OCI-LY7 (cell line): ENCODE data around the gene CD247. TPM values are rescaled to one million over a fixed set of nuclear protein-coding genes. Genes with fewer than 3 reads are reported as not detected.

Source experiments
- BruUV-seq: library from RNA; stranded (reverse); fragments of 400-500 nt; replicated peaks from 2 replicates; lab custom pipeline; 2021; lab: Mats Ljungman, UMichigan
- CTCF ChIA-PET: fragments of 300-600 bp; sonication (Branson Sonifier 250); formaldehyde crosslinking; loops from one replicate; lab custom pipeline; 2022; ENCODE audit warnings: antibody characterized with exemption; ENCODE audit not compliant: unreplicated experiment; lab: Charles Lee
- POLR2A ChIA-PET: fragments of 300-600 bp; sonication (Branson Sonifier 250); formaldehyde crosslinking; loops from one replicate; lab custom pipeline; 2022; ENCODE audit warnings: antibody characterized with exemption; lab: Charles Lee
- DNase-seq: peaks from one replicate; pipeline ENCODE4 v3.0.0-alpha.2; 2015; ENCODE audit warnings: low spot score
- H2AFZ ChIP-seq: fragments of 200-600 bp; sonication (generic), shearing (Covaris generic); 2 replicates; pipeline ENCODE4 v1.6.1; 2014; ENCODE audit warnings: mild to moderate bottlenecking, antibody characterized with exemption, low read length, moderate library complexity
- H3K27ac ChIP-seq: fragments of 200-600 bp; sonication (generic); 2 replicates; pipeline ENCODE4 v1.5.1; 2014; ENCODE audit warnings: mixed run types, low read depth, mild to moderate bottlenecking, moderate library complexity, low read length, inconsistent platforms; ENCODE audit not compliant: poor library complexity, severe bottlenecking
- H3K36me3 ChIP-seq: fragments of 200-600 bp; sonication (generic); 2 replicates; pipeline ENCODE4 v1.6.1; 2014; ENCODE audit warnings: mild to moderate bottlenecking, antibody characterized with exemption, low read length, moderate library complexity, mixed read lengths; ENCODE audit not compliant: insufficient read depth
- H3K4me1 ChIP-seq: fragments of 200-600 bp; sonication (generic); 2 replicates; pipeline ENCODE4 v1.5.1; 2014; ENCODE audit warnings: mild to moderate bottlenecking, low read length; ENCODE audit not compliant: insufficient read depth, poor library complexity, severe bottlenecking
- H3K4me2 ChIP-seq: fragments of 200-600 bp; sonication (generic); 2 replicates; pipeline ENCODE4 v1.6.1; 2014; ENCODE audit warnings: mild to moderate bottlenecking, low read length
- H3K4me3 ChIP-seq: fragments of 200-600 bp; sonication (generic); 2 replicates; pipeline ENCODE4 v1.5.1; 2014; ENCODE audit warnings: mild to moderate bottlenecking, low read depth, low read length; ENCODE audit not compliant: poor library complexity, severe bottlenecking
- H3K79me2 ChIP-seq: fragments of 200-600 bp; sonication (generic); 2 replicates; pipeline ENCODE4 v1.6.1; 2016; ENCODE audit warnings: low read depth, mild to moderate bottlenecking, low read length, moderate library complexity, mixed read lengths; ENCODE audit not compliant: insufficient read depth
- H3K9me2 ChIP-seq: fragments of 200-600 bp; sonication (generic); 2 replicates; pipeline ENCODE4 v1.6.1; 2016; ENCODE audit warnings: mild to moderate bottlenecking, low read length, mixed read lengths; ENCODE audit not compliant: insufficient read depth
- H3K9me3 ChIP-seq: fragments of 200-600 bp; sonication (generic); 2 replicates; pipeline ENCODE4 v1.6.1; 2014; ENCODE audit warnings: mild to moderate bottlenecking, mixed run types, low read length, mixed read lengths
- H4K20me1 ChIP-seq: fragments of 200-600 bp; sonication (generic); 2 replicates; pipeline ENCODE4 v1.6.1; 2014; ENCODE audit warnings: mild to moderate bottlenecking, antibody characterized with exemption, low read length, moderate library complexity, mixed read lengths; ENCODE audit not compliant: insufficient read depth
- EZH2phosphoT487 ChIP-seq: fragments of 200-600 bp; sonication (generic); IDR thresholded peaks from 2 replicates; pipeline ENCODE4 v1.6.1; 2018; ENCODE audit warnings: low read depth, borderline replicate concordance, mild to moderate bottlenecking, mixed run types, antibody characterized with exemption, low read length, moderate library complexity, mixed read lengths
- intact Hi-C: fragments of 100-400 bp; cut with micrococcal nuclease; formaldehyde crosslinking; loops from one replicate; pipeline ENCODE4 v1.10.0; 2022; ENCODE audit not compliant: unreplicated experiment
- total RNA-seq, 2 experiments: library from RNA; depleted of rRNA in 1 of 2; stranded (reverse); fragments of >200 nt in 1 of 2; shearing (Covaris generic) in 1 of 2; gene quantifications; 2 replicates each; pipeline ENCODE4 v1.2.3, GENCODE V29; 2014 to 2022
- TF ChIP-seq, protein P1 (sequence below): fragments of 200-600 bp; sonication (generic); conservative IDR thresholded peaks from 2 replicates; pipeline ENCODE4 v1.5.1; 2014; ENCODE audit warnings: mild to moderate bottlenecking, antibody characterized with exemption, low read length, moderate library complexity, mixed read lengths

The CD247 gene
- total RNA-seq, 2 experiments from 2014 or later, result 1.6 to 2.2 TPM

DNA sequence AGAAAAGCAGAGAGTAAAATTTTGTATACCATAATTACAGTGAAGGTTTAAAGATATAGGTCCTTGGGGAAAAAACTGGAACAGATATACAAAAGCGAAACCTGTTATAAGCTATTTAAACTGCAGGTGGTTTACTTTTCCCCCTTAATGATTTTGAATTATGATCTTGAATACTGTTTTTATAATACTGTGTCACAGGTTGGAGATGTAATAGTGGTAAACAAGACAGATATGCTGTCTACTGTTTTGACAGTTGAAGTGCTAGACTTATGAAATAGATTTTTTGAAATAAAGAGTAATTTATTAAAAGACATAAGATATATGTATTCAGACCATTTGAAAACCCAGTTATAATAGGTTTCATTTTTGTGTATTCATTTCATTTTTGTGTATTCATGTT is 129.4 kb downstream of the CD247 start:
- DNase-seq, result no peak
- H3K4me2 ChIP-seq, result no peak overlapping the region
- H3K79me2 ChIP-seq, result no peaks in the 10 kb centered on the region
- no peaks in the 10 kb centered on the region for H3K9me3 ChIP-seq
- no peaks in the 10 kb centered on the region for H3K4me1 ChIP-seq
- H4K20me1 ChIP-seq, result no peaks in the 10 kb centered on the region
- peaks cover 87% of the 10 kb centered on the region for H3K36me3 ChIP-seq
- H2AFZ ChIP-seq, result no peak overlapping the region
- intact Hi-C loops, result no loop called here
- CTCF ChIA-PET, result no interaction called here
- no peaks in the 10 kb centered on the region for H3K9me2 ChIP-seq
- POLR2A ChIA-PET, result no interaction called here
- H3K27ac ChIP-seq, result no peak overlapping the region
- no peak overlapping the region for H3K4me3 ChIP-seq
- no TSS peak for BruUV-seq
- no peak for TF ChIP-seq EZH2phosphoT487
- TF ChIP-seq, protein P1, sequence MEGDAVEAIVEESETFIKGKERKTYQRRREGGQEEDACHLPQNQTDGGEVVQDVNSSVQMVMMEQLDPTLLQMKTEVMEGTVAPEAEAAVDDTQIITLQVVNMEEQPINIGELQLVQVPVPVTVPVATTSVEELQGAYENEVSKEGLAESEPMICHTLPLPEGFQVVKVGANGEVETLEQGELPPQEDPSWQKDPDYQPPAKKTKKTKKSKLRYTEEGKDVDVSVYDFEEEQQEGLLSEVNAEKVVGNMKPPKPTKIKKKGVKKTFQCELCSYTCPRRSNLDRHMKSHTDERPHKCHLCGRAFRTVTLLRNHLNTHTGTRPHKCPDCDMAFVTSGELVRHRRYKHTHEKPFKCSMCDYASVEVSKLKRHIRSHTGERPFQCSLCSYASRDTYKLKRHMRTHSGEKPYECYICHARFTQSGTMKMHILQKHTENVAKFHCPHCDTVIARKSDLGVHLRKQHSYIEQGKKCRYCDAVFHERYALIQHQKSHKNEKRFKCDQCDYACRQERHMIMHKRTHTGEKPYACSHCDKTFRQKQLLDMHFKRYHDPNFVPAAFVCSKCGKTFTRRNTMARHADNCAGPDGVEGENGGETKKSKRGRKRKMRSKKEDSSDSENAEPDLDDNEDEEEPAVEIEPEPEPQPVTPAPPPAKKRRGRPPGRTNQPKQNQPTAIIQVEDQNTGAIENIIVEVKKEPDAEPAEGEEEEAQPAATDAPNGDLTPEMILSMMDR, result no peak

DNA sequence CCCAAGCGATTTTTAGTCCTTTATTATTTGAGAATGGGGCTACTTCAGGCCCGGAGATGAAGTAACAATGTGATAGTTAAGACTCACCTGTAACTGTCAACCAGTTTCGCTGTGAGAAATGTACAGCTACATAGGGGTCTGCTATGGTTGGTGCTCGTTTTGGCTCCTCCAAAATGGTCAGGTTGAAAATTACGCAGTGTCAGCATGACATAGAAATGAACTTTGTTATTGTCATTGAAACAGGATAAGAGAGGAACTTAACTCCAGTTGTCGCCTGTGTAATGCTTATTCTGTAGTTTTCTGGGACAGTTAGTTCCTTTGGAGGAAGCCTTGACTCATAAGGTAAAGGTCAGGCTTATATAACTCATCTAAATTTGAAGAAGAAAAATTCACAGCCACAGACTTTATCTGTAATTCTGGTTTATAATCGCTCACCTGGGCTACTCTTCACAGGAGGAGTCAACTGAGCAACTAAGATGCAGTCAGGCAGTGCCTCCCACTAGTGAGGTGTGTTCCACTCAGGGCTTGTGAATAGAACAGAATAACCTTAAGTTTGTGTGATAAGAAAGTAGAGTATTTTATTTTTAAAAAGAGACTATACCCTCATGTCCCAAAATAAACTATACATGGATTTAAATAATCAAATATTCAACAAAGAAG is 130.9 kb downstream of the CD247 start:
- DNase-seq, result no peak
- Histone ChIP-seq H3K9me3 (no peaks in the 10 kb centered on the region), H4K20me1 (no peaks in the 10 kb centered on the region), H3K4me1 (no peaks in the 10 kb centered on the region), H3K27ac (no peak overlapping the region), H2AFZ (no peak overlapping the region), H3K4me3 (no peak overlapping the region), H3K79me2 (no peaks in the 10 kb centered on the region), H3K4me2 (no peak overlapping the region), H3K36me3 (peaks cover 90% of the 10 kb centered on the region), H3K9me2 (no peaks in the 10 kb centered on the region)
- TF ChIP-seq, protein P1, result no peak
- TF ChIP-seq EZH2phosphoT487, result no peak
- ChIA-PET POLR2A (interaction anchor here (0.6 to 1.5 kb wide), 3 partner anchors 12 to 29 kb away, joined by 3 to 4 read pairs (median 4); no protein-coding TSS in a partner anchor), CTCF (interaction anchor here (1.0 kb wide), 1 partner anchor 16 kb away, joined by 3 read pairs; no protein-coding TSS in a partner anchor)
- intact Hi-C loops, result no loop called here
- no TSS peak for BruUV-seq

Other genes starting within 250 kb of the CD247 start
- gene CREG1, start 35.2 kb upstream of the CD247 start, total RNA-seq (2014; rRNA removed; shearing (Covaris generic)), result 36.0 and 52.2 TPM in 2 replicates
- 40.4 and 45.9 TPM in 2 replicates for gene CREG1, start 35.2 kb upstream of the CD247 start, total RNA-seq (2022)
- gene RCSD1, start 111.7 kb upstream of the CD247 start, total RNA-seq (2014; rRNA removed; shearing (Covaris generic)), result 164 and 186 TPM in 2 replicates
- 161 and 180 TPM in 2 replicates for gene RCSD1, start 111.7 kb upstream of the CD247 start, total RNA-seq (2022)
- gene MPZL1, start 203.5 kb upstream of the CD247 start, total RNA-seq (2014; rRNA removed; shearing (Covaris generic)), result 36.2 and 48.9 TPM in 2 replicates
- gene MPZL1, start 203.5 kb upstream of the CD247 start, total RNA-seq (2022), result 54.8 and 61.9 TPM in 2 replicates